Lung (tissue), 12 donors: Measurements from ENCODE around the gene HNRNPA1. TPM values are rescaled to one million over a fixed set of nuclear protein-coding genes. Genes with fewer than 3 reads are reported as not detected.
A peak's percentile ranks its signal among the peaks of the same experiment; 100 is the strongest.

Experiments
- ATAC-seq: fragments of 200-7000 bp; cut with Tn5 transposase; one replicate; pipeline ENCODE4 v1.9.1; 2020; ENCODE audit warnings: moderate number of reproducible peaks; ENCODE audit not compliant: insufficient read depth, low FRiP score
- DNase-seq, 3 donors: peaks; one replicate each; pipeline ENCODE4 v3.0.0-alpha.2; 2013 to 2017
- H3K27ac ChIP-seq, 2 donors: one replicate each; pipeline ENCODE4 v1.5.1; 2013; ENCODE audit warnings: mild to moderate bottlenecking in 2 of 2, moderate library complexity in 2 of 2, control low read depth in 1 of 2, inconsistent platforms in 1 of 2, low read depth in 1 of 2, low read length in 1 of 2
- H3K27me3 ChIP-seq, 3 donors: one replicate each; pipeline ENCODE4 v1.5.1; 2013; ENCODE audit warnings: low read length in 2 of 3; ENCODE audit not compliant: control insufficient read depth in 3 of 3, insufficient read depth in 3 of 3
- H3K36me3 ChIP-seq, 4 donors: one replicate each; pipeline ENCODE4 v1.5.1; 2013; ENCODE audit warnings: low read length in 4 of 4, mild to moderate bottlenecking in 1 of 4, moderate library complexity in 1 of 4; ENCODE audit not compliant: control insufficient read depth in 4 of 4, insufficient read depth in 4 of 4
- H3K4me1 ChIP-seq, 5 donors: one replicate each; pipeline ENCODE4 v1.5.1; 2013; ENCODE audit warnings: low read length in 5 of 5, mild to moderate bottlenecking in 2 of 5, moderate library complexity in 1 of 5; ENCODE audit not compliant: control insufficient read depth in 5 of 5, insufficient read depth in 5 of 5
- H3K4me3 ChIP-seq: one replicate; pipeline ENCODE4 v1.5.1; 2013; ENCODE audit warnings: mild to moderate bottlenecking, control low read depth, moderate library complexity
- H3K9ac ChIP-seq, 2 donors: one replicate each; pipeline ENCODE4 v1.5.1; 2013; ENCODE audit warnings: low read length in 2 of 2, control low read depth in 1 of 2; ENCODE audit not compliant: insufficient read depth in 1 of 2
- H3K9me3 ChIP-seq, 4 donors: one replicate each; pipeline ENCODE4 v1.5.1; 2013; ENCODE audit warnings: low read length in 3 of 4, mild to moderate bottlenecking in 1 of 4, moderate library complexity in 1 of 4; ENCODE audit not compliant: control insufficient read depth in 4 of 4, insufficient read depth in 3 of 4
- CTCF ChIP-seq: IDR thresholded peaks from 2 replicates; pipeline ENCODE4 v1.5.1; 2012; ENCODE audit warnings: mild to moderate bottlenecking; ENCODE audit errors: control extremely low read depth, extremely low read depth
- WGBS, 2 donors: extraction: QIAGEN DNeasy Blood & Tissue Kit; methylation state at CpG; one replicate each; pipeline ENCODE4 v1.1.7; 2013; 5-methylcytosine and 5-hydroxymethylcytosine counted together
- polyA plus RNA-seq, 2 donors: library from polyadenylated mRNA; stranded (reverse); fragments of 200-250 nt; gene quantifications; one replicate each; pipeline ENCODE4 v1.2.1, GENCODE V29; 2013
- total RNA-seq, 2 donors: library from RNA; depleted of rRNA in 1 of 2; stranded (reverse); fragments of >200 nt in 1 of 2; gene quantifications; one replicate each; pipeline ENCODE4 v1.2.1, GENCODE V29; 2014 to 2021
- donor health status: control.
- donor health status: control.
- donor health status: Bipolar disorder and iron deficiency.
- donor health status: healthy.
- donor health status: DM: yes; HTN: yes; CAD: no.

Gene HNRNPA1
- total and polyA plus RNA-seq, 4 donors: 803 to 937 (median 863) TPM

DNA sequence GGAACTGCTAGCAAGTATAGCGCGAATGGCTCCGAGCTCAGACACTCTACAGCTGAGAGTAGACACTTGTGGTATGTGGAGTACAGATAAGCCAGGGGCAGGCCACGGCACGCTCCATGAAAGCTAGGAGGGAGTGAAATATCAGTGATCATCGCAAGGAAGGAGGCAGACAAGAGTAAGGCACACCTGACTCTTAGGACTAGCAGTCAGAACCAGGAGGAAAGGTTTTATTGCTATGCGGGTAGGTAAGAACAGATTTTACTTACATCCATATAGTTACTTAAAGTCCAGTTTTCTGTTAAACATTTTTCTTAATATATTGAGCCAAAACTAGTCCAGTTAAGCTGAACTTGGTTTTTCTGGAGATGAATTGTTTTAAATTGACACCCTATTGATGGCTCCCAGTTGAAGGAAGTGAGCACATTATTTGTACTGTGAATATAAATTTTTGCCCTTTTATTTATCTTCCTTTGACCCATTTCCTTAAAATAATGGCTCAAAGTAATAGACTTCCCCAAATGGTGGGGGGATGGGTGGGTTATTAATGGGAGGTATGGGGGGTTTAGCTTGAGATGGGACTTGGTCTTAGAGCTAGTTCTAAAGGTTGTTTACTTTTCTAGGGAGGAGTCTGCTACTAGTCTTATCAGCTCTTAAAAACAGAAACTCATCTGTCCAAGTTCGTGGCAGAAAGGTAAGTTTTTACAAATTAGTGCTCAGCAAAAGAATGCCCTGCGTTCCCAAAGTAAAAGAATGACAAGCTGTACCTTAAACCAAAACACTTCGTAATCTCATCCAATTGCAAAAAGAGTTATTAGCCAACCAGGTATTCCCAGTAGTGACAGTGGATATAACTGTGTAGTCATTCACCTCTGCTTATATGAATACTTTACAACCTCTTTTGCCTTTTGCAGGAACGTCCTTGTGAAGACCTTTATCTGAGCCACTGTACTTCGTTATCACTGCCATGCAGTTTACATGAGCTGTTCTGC is 5.8 kb downstream of the HNRNPA1 start:
- no peak for ATAC-seq
- Histone ChIP-seq H3K27ac (peak overlapping the region in 1 of 2 donors; percentile 39), H3K9ac (no peak overlapping the region), H3K27me3 (no peaks in the 10 kb centered on the region), H3K36me3 (peaks cover 28 to 52% (median 45%) of the 10 kb centered on the region in 4 donors), H3K4me1 (peaks cover 6 to 37% (median 13%) of the 10 kb centered on the region in 5 donors), H3K9me3 (no peaks in the 10 kb centered on the region), H3K4me3 (no peak overlapping the region)
- TF ChIP-seq CTCF: no peak
- 58 to 69% methylated on average over 12 of the region's 12 CpGs for WGBS, 2 donors
- DNase-seq: no peak

- TF ChIP-seq CTCF: no peak
- no peak overlapping the region for H3K27ac ChIP-seq
- H3K27me3 ChIP-seq: no peaks in the 10 kb centered on the region
- 68 to 70% methylated on average over 8 of the region's 8 CpGs for whole genome bisulfite sequencing, 2 donors
- no peaks in the 10 kb centered on the region for H3K9me3 ChIP-seq
- DNase-seq (no peak), ATAC-seq (no peak)
- peaks cover 7 to 25% (median 9%) of the 10 kb centered on the region in 5 donors for H3K4me1 ChIP-seq
- no peak overlapping the region for H3K9ac ChIP-seq
- H3K4me3 ChIP-seq: no peak overlapping the region
- peaks cover 27 to 42% (median 38%) of the 10 kb centered on the region in 4 donors for H3K36me3 ChIP-seq
Observed at GRCh38 chr12:54287261-54288157, 7.0 kb downstream of the HNRNPA1 start.

GRCh38 chr12:54292083-54292930 is 11.8 kb downstream of the HNRNPA1 start:
- no peak overlapping the region for H3K4me3 ChIP-seq
- no peak for TF ChIP-seq CTCF
- H3K27ac ChIP-seq: no peak overlapping the region
- peaks cover under 1 to 9% (median 4%) of the 10 kb centered on the region in 4 donors for H3K36me3 ChIP-seq
- H3K9ac ChIP-seq: no peak overlapping the region
- 86 to 92% methylated on average over 30 of the region's 30 CpGs for WGBS, 2 donors
- H3K27me3 ChIP-seq: no peaks in the 10 kb centered on the region
- ATAC-seq (no peak), DNase-seq (no peak)
- no peaks in the 10 kb centered on the region for H3K9me3 ChIP-seq
- peaks cover 0 to 4% (median 0%) of the 10 kb centered on the region in 5 donors for H3K4me1 ChIP-seq
